Retina (tissue), 1 donor: ENCODE measurements around the gene NKX1-2.
A peak's percentile ranks its signal among the peaks of the same experiment; 100 is the strongest.

Experiments used
- DNase-seq: peaks from one replicate; pipeline ENCODE4 v3.0.0-alpha.2; 2016

The NKX1-2 gene

DNA sequence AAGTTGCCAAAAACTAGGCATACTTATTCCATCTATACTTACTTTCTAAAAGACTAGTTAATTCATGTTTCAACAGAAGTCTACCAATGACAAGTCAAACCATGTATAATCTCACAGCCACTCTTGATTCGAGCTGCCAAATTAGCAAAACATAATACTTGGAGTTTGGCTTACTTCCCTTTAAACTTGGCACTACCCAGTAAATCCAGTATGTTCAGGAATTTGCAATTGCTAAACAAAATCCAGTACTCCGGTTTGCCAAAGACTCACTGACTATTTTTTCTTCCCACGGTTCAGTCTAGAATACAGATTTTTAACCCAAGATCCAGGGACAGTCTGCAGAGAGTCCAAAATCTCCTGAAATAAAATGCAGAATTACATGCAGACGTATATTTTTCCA is 35.8 kb downstream of the NKX1-2 start:
- DNase-seq: no peak

DNA sequence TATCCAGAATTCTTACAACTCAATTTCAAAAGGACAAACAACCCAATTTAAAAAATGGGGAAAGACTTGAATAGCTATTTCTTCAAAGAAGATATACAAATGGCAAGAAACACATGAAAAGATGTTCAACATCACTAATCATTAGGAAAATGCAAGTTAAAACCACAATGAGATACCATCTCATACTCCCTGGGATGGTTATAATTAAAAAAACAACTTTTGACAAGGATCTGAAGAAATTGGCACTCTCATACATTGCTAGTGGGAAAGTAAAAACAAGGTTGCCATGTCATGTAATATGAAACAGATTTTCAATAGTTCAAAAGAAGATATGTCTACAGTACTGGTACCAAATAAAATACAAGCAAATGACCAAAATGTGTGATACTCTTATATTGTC is 40.1 kb downstream of the NKX1-2 start:
- no peak for DNase-seq

DNA sequence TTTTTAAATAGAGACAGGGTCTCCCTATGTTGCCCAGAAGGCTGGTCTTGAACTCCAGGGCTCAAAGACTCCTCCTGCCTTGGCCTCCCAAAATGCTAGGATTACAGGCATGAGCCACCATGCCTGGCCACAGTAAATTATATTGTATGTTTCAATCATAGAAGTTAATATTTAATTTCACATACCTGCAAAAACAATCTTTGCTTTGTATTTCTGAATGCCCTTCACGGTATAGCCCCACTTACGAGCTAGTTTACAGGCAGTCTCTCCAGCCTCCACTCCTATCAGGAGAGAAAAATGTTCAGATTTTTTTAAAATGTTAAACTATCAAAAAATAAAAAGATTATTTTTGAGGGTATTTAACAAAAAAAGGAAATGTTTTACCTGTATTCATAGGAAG is 41.5 kb downstream of the NKX1-2 start:
- no peak for DNase-seq

DNA sequence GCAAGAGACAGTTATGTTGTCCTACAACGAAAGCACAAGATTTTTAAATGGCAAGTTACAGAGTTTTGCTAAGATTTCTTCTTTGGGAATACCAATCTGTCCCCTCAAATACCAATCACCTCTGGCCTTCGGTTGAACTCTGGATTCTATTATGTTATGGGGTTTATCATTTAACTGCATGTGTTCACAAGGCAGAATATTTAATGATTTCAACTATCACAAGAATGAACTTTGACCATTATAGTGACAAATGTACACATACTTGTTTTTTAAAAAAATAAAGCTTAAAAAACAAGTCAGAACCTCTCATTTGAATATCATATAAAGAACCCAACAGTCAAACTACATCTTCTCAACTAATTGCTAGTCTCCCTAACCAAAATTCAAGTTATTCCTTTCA is 42.4 kb downstream of the NKX1-2 start:
- DNase-seq: no peak

DNA sequence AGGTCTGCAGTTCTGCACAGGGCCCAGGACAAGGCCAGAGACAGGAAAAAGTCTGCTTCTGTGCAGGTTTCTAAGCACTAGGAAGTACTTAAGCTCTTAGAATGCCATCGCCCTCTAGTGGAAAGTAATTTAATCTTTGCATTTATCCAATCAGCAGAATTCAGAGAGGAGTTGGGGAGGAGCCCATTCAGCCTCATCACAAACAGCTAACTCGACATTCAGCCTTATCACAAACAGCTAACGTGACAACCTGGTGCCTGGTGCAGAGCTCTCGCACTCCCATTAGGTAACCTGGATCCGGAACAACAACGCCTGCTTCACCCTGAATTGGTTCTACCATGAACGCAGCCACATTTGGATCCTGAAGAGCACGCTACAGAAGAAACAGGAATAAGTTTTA is 46.3 kb downstream of the NKX1-2 start:
- peak; percentile 57 for DNase-seq

DNA sequence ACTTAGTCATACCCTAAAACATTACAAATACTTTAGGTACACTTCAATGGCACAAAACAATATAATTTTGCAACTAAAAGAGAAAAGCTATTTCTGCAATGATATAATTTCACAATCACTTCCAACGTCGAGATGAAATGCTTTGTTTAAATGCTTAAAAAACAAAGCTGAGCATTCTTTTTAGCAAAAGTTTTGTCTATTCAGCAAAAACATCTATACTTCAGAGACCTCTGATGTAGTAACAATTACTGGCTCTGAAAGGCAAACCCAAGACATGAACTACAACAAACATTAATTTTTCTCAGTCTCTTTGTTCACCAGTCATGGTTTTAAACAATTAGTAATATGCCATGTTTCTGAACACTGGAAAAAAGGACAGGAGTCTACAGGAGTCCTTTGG is 47.6 kb downstream of the NKX1-2 start:
- DNase-seq: no peak

DNA sequence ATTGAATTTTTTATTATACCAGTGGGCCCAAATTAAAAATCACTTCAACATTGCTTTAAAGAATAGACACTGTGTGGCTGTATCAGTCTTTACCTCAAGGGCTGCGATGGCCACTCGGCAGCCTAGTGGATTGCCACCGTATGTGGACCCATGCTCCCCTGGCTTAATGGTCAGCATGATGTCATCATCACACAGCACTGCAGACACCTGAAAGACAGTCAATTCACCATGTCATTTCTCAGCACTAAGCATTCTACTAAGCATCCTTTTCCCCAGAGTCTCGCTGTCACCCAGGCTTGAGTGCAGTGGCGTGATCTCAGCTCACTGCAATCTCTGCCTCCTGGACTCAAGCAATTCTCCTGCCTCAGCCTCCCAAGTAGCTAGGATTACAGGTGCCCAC is 48.2 kb downstream of the NKX1-2 start:
- no peak for DNase-seq
